H1 (cell line): ENCODE measurements around the gene JPH3. TPM values are rescaled to one million over a fixed set of nuclear protein-coding genes. Genes with fewer than 3 reads are reported as not detected.

Source experiments
- CTCF ChIA-PET: fragments of 300-600 bp; sonication (Branson Sonifier 250); formaldehyde crosslinking; loops from one replicate; lab custom pipeline; 2021; ENCODE audit not compliant: partially characterized antibody; lab: Charles Lee
- POLR2A ChIA-PET: fragments of 300-600 bp; sonication (Branson Sonifier 250); formaldehyde crosslinking; loops from one replicate; lab custom pipeline; 2021; ENCODE audit warnings: inconsistent platforms; ENCODE audit not compliant: partially characterized antibody; lab: Charles Lee
- DNase-seq, 2 experiments: peaks; one replicate each; pipeline versions ENCODE4 v3.0.0 to v3.0.0-alpha.2; 2010 to 2022; ENCODE audit warnings: low spot score in 2 of 2, low read depth in 1 of 2, mixed read lengths in 1 of 2
- FAIRE-seq: peaks from 2 replicates; lab custom pipeline; 2011; peaks lifted over from hg19 to GRCh38; lab: Jason Lieb, UNC
- H2AFZ ChIP-seq: 2 replicates; pipeline ENCODE4 v1.8.1; 2012; ENCODE audit warnings: low read length, inconsistent platforms
- H2AK5ac ChIP-seq: 2 replicates; pipeline ENCODE4 v1.6.1; 2013; ENCODE audit warnings: low read depth, low read length
- H2BK120ac ChIP-seq: replicated peaks from 2 replicates; pipeline ENCODE3; 2013; ENCODE audit warnings: low read depth, low read length, inconsistent platforms
- H2BK12ac ChIP-seq: 2 replicates; pipeline ENCODE4 v1.6.1; 2013; ENCODE audit warnings: low read depth, low read length
- H2BK15ac ChIP-seq: 2 replicates; pipeline ENCODE4 v1.6.1; 2013; ENCODE audit warnings: low read length
- H2BK20ac ChIP-seq: 2 replicates; pipeline ENCODE4 v1.6.1; 2013; ENCODE audit warnings: low read length
- H2BK5ac ChIP-seq: 2 replicates; pipeline ENCODE4 v1.6.1; 2013; ENCODE audit warnings: low read depth, low read length
- H3K14ac ChIP-seq: 2 replicates; pipeline ENCODE4 v1.6.1; 2013; ENCODE audit warnings: inconsistent platforms; ENCODE audit not compliant: insufficient read length
- H3K18ac ChIP-seq: 2 replicates; pipeline ENCODE4 v1.6.1; 2013; ENCODE audit warnings: low read length; ENCODE audit errors: extremely low read depth
- H3K23ac ChIP-seq: 2 replicates; pipeline ENCODE4 v1.6.1; 2013; ENCODE audit warnings: inconsistent platforms; ENCODE audit not compliant: insufficient read length
- H3K23me2 ChIP-seq: 2 replicates; pipeline ENCODE4 v1.6.1; 2013; ENCODE audit warnings: low read depth, low read length
- H3K27ac ChIP-seq: 2 replicates; pipeline ENCODE4 v1.6.1; 2011; ENCODE audit warnings: low read depth, low read length, inconsistent platforms
- H3K27me3 ChIP-seq, 4 experiments: replicated peaks in 1 of 4; 1 replicate in 1 of 4; 2 replicates in 3 of 4; pipeline versions ENCODE4 v1.6.1 to v1.8.1; 2011 to 2013; ENCODE audit warnings: low read length in 3 of 4, mild to moderate bottlenecking in 3 of 4, inconsistent platforms in 2 of 4, mixed read lengths in 2 of 4, moderate library complexity in 1 of 4; ENCODE audit not compliant: control insufficient read depth in 3 of 4, insufficient read depth in 3 of 4; ENCODE audit errors: extremely low read depth in 1 of 4
- H3K36me3 ChIP-seq, 4 experiments: 2 replicates each; pipeline versions ENCODE4 v1.6.1 to v1.8.1; 2011 to 2013; ENCODE audit warnings: mild to moderate bottlenecking in 4 of 4, low read length in 3 of 4, moderate library complexity in 2 of 4, control low read depth in 1 of 4, inconsistent platforms in 1 of 4; ENCODE audit not compliant: insufficient read depth in 4 of 4, control insufficient read depth in 2 of 4
- H3K4ac ChIP-seq: replicated peaks from 2 replicates; pipeline ENCODE3; 2013; ENCODE audit warnings: low read length, low read depth, mixed read lengths, inconsistent platforms; ENCODE audit not compliant: insufficient read length
- H3K4me1 ChIP-seq, 4 experiments: replicated peaks in 1 of 4; 1 replicate in 1 of 4; 2 replicates in 3 of 4; pipeline versions ENCODE4 v1.6.1 to v1.8.1; 2011 to 2013; ENCODE audit warnings: low read length in 3 of 4, inconsistent platforms in 2 of 4, mixed read lengths in 1 of 4; ENCODE audit not compliant: insufficient read depth in 4 of 4, control insufficient read depth in 3 of 4
- H3K4me2 ChIP-seq, 2 experiments: 2 replicates each; pipeline versions ENCODE4 v1.6.1 to v1.8.1; 2011 to 2013; ENCODE audit warnings: low read depth in 2 of 2, low read length in 2 of 2, control low read depth in 1 of 2, inconsistent platforms in 1 of 2, mild to moderate bottlenecking in 1 of 2; ENCODE audit not compliant: insufficient read depth in 1 of 2
- H3K4me3 ChIP-seq, 4 experiments: fragments of 200-600, 300-600 bp in 1 of 4; sonication (generic), shearing (Covaris generic), sonication (Bioruptor Twin) in 1 of 4; 2 replicates each; pipeline versions ENCODE4 v1.5.1 to v1.8.1; 2011 to 2016; ENCODE audit warnings: low read length in 4 of 4, low read depth in 3 of 4, control low read depth in 2 of 4, inconsistent platforms in 2 of 4, mild to moderate bottlenecking in 2 of 4, mixed read lengths in 1 of 4, moderate library complexity in 1 of 4; ENCODE audit not compliant: insufficient read depth in 2 of 4; ENCODE audit errors: extremely low read depth in 1 of 4
- H3K56ac ChIP-seq: replicated peaks from 2 replicates; pipeline ENCODE3; 2013; ENCODE audit warnings: low read depth, mild to moderate bottlenecking, mixed read lengths, low read length, inconsistent platforms; ENCODE audit not compliant: insufficient read length
- H3K79me1 ChIP-seq: 2 replicates; pipeline ENCODE4 v1.6.1; 2013; ENCODE audit warnings: low read depth, low read length, control low read depth
- H3K79me2 ChIP-seq, 2 experiments: 2 replicates each; pipeline versions ENCODE4 v1.6.1 to v1.8.1; 2012 to 2013; ENCODE audit warnings: low read length in 2 of 2, mild to moderate bottlenecking in 2 of 2, inconsistent platforms in 1 of 2; ENCODE audit not compliant: insufficient read depth in 2 of 2, control insufficient read depth in 1 of 2
- H3K9ac ChIP-seq, 4 experiments: replicated peaks in 1 of 4; 1 replicate in 1 of 4; 2 replicates in 3 of 4; pipeline versions ENCODE4 v1.6.1 to v1.8.1; 2011 to 2013; ENCODE audit warnings: low read depth in 3 of 4, low read length in 3 of 4, control low read depth in 2 of 4, mild to moderate bottlenecking in 2 of 4, moderate library complexity in 2 of 4, inconsistent platforms in 1 of 4; ENCODE audit errors: extremely low read depth in 1 of 4
- H3K9me3 ChIP-seq, 2 experiments: 2 replicates each; pipeline versions ENCODE4 v1.6.1 to v1.8.1; 2012 to 2013; ENCODE audit warnings: mild to moderate bottlenecking in 2 of 2, moderate library complexity in 2 of 2, control low read depth in 1 of 2, inconsistent platforms in 1 of 2, low read depth in 1 of 2, low read length in 1 of 2, mixed read lengths in 1 of 2; ENCODE audit not compliant: insufficient read depth in 2 of 2
- H4K20me1 ChIP-seq, 2 experiments: replicated peaks in 1 of 2; 2 replicates each; pipeline versions ENCODE3 to v1.8.1; 2011 to 2013; ENCODE audit warnings: inconsistent platforms in 2 of 2, low read length in 2 of 2, mild to moderate bottlenecking in 1 of 2; ENCODE audit not compliant: insufficient read depth in 2 of 2, control insufficient read depth in 1 of 2
- H4K5ac ChIP-seq: 2 replicates; pipeline ENCODE4 v1.6.1; 2013; ENCODE audit warnings: low read length, low read depth, mixed read lengths, inconsistent platforms; ENCODE audit not compliant: insufficient read length
- H4K8ac ChIP-seq: 2 replicates; pipeline ENCODE4 v1.8.0; 2013; ENCODE audit warnings: mild to moderate bottlenecking, moderate library complexity, low read length, inconsistent platforms; ENCODE audit not compliant: insufficient read depth; ENCODE audit errors: extremely low read depth
- H4K91ac ChIP-seq: replicated peaks from 2 replicates; pipeline ENCODE3; 2013; ENCODE audit warnings: low read length, mixed read lengths, inconsistent platforms; ENCODE audit not compliant: insufficient read length
- CEBPB ChIP-seq: IDR thresholded peaks from 2 replicates; pipeline ENCODE4 v1.6.1; 2012; ENCODE audit warnings: low read depth, low read length
- EGR1 ChIP-seq: IDR thresholded peaks from 2 replicates; pipeline ENCODE4 v1.6.1; 2011; ENCODE audit warnings: low read depth, low read length, borderline replicate concordance
- KDM1A ChIP-seq: fragments of 200-600, 300-600 bp; sonication (generic); IDR thresholded peaks from 2 replicates; pipeline ENCODE4 v1.7.1; 2016; ENCODE audit warnings: mild to moderate bottlenecking, low read length, borderline replicate concordance
- KDM4A ChIP-seq: IDR thresholded peaks from one replicate; pipeline ENCODE4 v1.7.1; 2012; ENCODE audit warnings: low read depth, mild to moderate bottlenecking, moderate library complexity, low read length, inconsistent platforms; ENCODE audit not compliant: severe bottlenecking
- YY1 ChIP-seq: IDR thresholded peaks from 2 replicates; pipeline ENCODE4 v1.6.1; 2011; ENCODE audit warnings: low read depth, mild to moderate bottlenecking, low read length
- WGBS, 2 experiments: shearing (Covaris generic) in 1 of 2; methylation state at CpG; one replicate each; pipeline versions ENCODE4 v1.1.6 to v1.1.7; 2013 to 2015; ENCODE audit warnings: low lambda C conversion rate in 2 of 2, mixed read lengths in 2 of 2, inconsistent platforms in 1 of 2, low coverage in 1 of 2, missing lambda C conversion rate in 1 of 2; ENCODE audit not compliant: insufficient replicate concordance in 2 of 2, insufficient coverage in 1 of 2, insufficient read length in 1 of 2; ENCODE audit errors: extremely low coverage in 1 of 2, missing lambda C conversion rate in 1 of 2; 5-methylcytosine and 5-hydroxymethylcytosine counted together
- polyA plus RNA-seq, 7 experiments: library from polyadenylated mRNA; depleted of rRNA in 3 of 7; stranded (reverse) in 5 of 7; unstranded in 2 of 7; fragments of >200 nt in 5 of 7; fragments of 200-250 nt in 2 of 7; gene quantifications; 1 replicate in 5 of 7; 2 replicates in 1 of 7; 4 replicates in 1 of 7; pipeline versions ENCODE4 v1.2.1 to v1.2.3, GENCODE V29; 2011 to 2013; ENCODE audit warnings: missing spikeins in 2 of 7, mixed read lengths in 2 of 7
- total RNA-seq: library from RNA; stranded (reverse); fragmentation: NEBNext Ultra II Directional; extraction: Animal tissue kit (Norgen Biotek cat#: 25700); gene quantifications from 2 replicates; pipeline ENCODE4 v1.2.1, GENCODE V29; 2021

JPH3 gene
- total and polyA plus RNA-seq, 2 of the 8 experiments (the other 6 are each of a cell fraction or from before 2014, with no cell fraction given): 10.3 to 28.3 TPM

DNA sequence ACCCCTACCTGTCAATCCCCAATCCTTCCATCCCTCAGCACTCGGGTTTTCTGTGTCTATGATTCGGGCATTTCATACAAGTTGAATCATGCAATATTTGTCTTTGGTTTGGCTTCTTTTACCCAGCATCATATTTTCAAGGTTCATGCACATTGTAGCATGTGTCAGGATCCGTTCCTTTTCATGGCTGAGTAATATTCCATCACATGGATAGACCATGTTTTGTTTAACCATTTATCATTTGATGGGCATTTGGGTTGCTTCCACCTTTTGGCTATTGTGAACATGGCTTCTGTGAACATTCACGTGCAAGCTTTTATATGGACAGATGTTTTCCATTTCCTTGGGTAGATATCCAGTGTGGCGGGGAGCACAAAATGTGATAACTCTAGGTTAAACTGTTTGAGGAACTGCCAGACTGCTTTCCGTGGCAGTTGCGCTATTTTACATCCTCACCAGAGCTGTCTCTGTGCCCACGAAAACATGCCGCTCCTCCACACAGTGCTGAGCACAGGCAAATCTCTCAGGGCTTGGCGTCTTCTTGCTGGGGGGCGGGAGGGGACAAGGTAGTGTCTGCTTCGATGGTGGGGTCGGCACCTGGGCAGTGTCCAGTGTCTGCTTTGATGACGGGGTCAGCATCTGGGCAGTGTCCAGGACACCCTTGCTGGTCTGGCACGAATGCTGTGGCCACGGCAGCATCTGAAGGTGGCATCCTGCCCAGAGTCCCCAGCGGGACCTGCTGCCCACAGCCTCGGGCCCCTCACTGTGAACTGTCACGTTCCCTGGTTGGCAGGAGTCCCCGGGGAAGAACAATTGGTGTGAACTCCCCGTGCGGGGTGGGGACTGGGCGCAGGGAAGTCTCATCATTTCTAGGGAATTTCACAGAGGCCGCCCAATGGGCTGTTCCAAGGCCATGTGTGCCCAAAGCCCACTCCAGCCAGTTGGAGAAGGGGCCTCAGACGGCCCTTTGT lies 32.4 kb upstream of the JPH3 start:
- Histone ChIP-seq H2BK5ac (no peak overlapping the region), H3K4me2 (no peak overlapping the region), H3K4ac (no peak overlapping the region), H4K8ac (no peak overlapping the region; the same call in 1 of the 2 replicates), H3K36me3 (no peaks in the 10 kb centered on the region), H3K14ac (no peak overlapping the region), H2AK5ac (no peak overlapping the region), H3K27me3 (no peaks in the 10 kb centered on the region)
- FAIRE-seq: no peak
- TF ChIP-seq KDM4A (no peak), YY1 (no peak), EGR1 (no peak), CEBPB (no peak), KDM1A (no peak)
- TF ChIP-seq, all 59 proteins: peak for 0
- ChIA-PET POLR2A (interaction anchor here (0.7 to 1.5 kb wide), 3 partner anchors 109 to 390 kb away, joined by 3 to 4 read pairs (median 4); no protein-coding TSS in a partner anchor), CTCF (interaction anchor here (0.6 to 13.0 kb wide), 26 partner anchors 8 to 439 kb away, joined by 3 to 169 read pairs (median 9); no protein-coding TSS in a partner anchor)
- Histone ChIP-seq H3K18ac (no peak overlapping the region; the same call in 1 of the 2 replicates), H2BK120ac (no peak overlapping the region), H3K9ac (no peak overlapping the region), H3K27ac (no peak overlapping the region), H3K23me2 (no peaks in the 10 kb centered on the region), H3K56ac (no peak overlapping the region), H2BK12ac (peak overlapping the region; percentile 39; the same call in 1 of the 2 replicates), H3K23ac (no peak overlapping the region), H3K4me1 (peaks cover under 1 to 4% (median 4%) of the 10 kb centered on the region in 4 experiments), H4K91ac (no peak overlapping the region), H4K5ac (no peak overlapping the region), H2BK15ac (no peak overlapping the region), H2BK20ac (no peak overlapping the region), H4K20me1 (no peaks in the 10 kb centered on the region), H2AFZ (no peak overlapping the region), H3K79me2 (no peaks in the 10 kb centered on the region), H3K4me3 (no peak overlapping the region; a peak in 1 of 8 replicates), H3K9me3 (no peaks in the 10 kb centered on the region), H3K79me1 (no peaks in the 10 kb centered on the region)
- 90% methylated on average over 25 of the region's 25 CpGs; no CpG with 5 or more reads in 1 of the 2 experiments for WGBS, 2 experiments
- DNase-seq: no peak
